ENCODE measurements around the gene LARP4. TPM values are rescaled to one million over a fixed set of nuclear protein-coding genes. Genes with fewer than 3 reads are reported as not detected.

The LARP4 gene
- total RNA-seq, 1 experiment from 2014 or later = 92.7 TPM

- no peak for TF ChIP-seq SIN3A (IDR thresholded peaks at IDR 0.05; ENCODE audit: borderline replicate concordance, insufficient read depth, low read depth, low read length)
- no peak for TF ChIP-seq REST (IDR thresholded peaks at IDR 0.05; ENCODE audit: insufficient read depth in 1 of 2, low read depth in 2 of 2, low read length in 1 of 2)
- no peak for TF ChIP-seq CTCF (IDR thresholded peaks at IDR 0.05)
- TF ChIP-seq TCF7L2 (IDR thresholded peaks at IDR 0.05; ENCODE audit: low read depth, low read length) = no peak
- TF ChIP-seq POLR2AphosphoS5 (IDR thresholded peaks at IDR 0.05; ENCODE audit: low read depth, low read length) = no peak
- Histone ChIP-seq H3K4me1 (ENCODE audit: control insufficient read depth, insufficient read depth, low read length) (peaks cover 6% of the 10 kb centered on the region; the same call in 1 of the 2 replicates), H3K36me3 (ENCODE audit: control insufficient read depth, insufficient read depth, low read length) (no peaks in the 10 kb centered on the region), H3K27ac (ENCODE audit: low read length) (no peak overlapping the region), H3K4me3 (ENCODE audit: low read depth in 2 of 2, low read length in 2 of 2) (no peak overlapping the region), H3K27me3 (ENCODE audit: control insufficient read depth, insufficient read depth, low read length) (no peaks in the 10 kb centered on the region), H3K9me3 (ENCODE audit: control insufficient read depth, insufficient read depth, low read depth, low read length) (no peaks in the 10 kb centered on the region)
- in situ Hi-C loops (cut with HindIII; ENCODE audit: low pct_unique_long_range_greater_than_20kb, low sequenced_read_pairs) (no loop called here), intact Hi-C loops (cut with micrococcal nuclease; ENCODE audit: unreplicated experiment) (no loop called here)
- ChIA-PET POLR2A (no interaction called here), CTCF (interaction anchor here (0.7 kb wide), 1 partner anchor 11 kb away, joined by 3 read pairs; no protein-coding TSS in a partner anchor)
- no peak for DNase-seq (ENCODE audit: low read depth, low spot score)
- BruUV-seq (replicated peaks) = no TSS peak
- no peak for ATAC-seq
Measured at GRCh38 chr12:50524621-50525020, 123.9 kb downstream of the LARP4 start.

- POLR2A ChIA-PET = interaction anchor here (0.8 kb wide), 1 partner anchor 216 kb away, joined by 6 read pairs; no protein-coding TSS in a partner anchor
Measured at GRCh38 chr12:50525422-50525821, 124.7 kb downstream of the LARP4 start.

GRCh38 chr12:50527359-50527726 lies 126.7 kb downstream of the LARP4 start:
- peaks cover 8% of the 10 kb centered on the region for H3K4me1 ChIP-seq (ENCODE audit: control insufficient read depth, insufficient read depth, low read length)
- H3K27ac ChIP-seq (ENCODE audit: low read length) = no peak overlapping the region
- in situ Hi-C loops (cut with HindIII; ENCODE audit: low pct_unique_long_range_greater_than_20kb, low sequenced_read_pairs) = no loop called here
- no peak for ATAC-seq
- H3K27me3 ChIP-seq (ENCODE audit: control insufficient read depth, insufficient read depth, low read length) = no peaks in the 10 kb centered on the region
- no peak for DNase-seq (ENCODE audit: low read depth, low spot score)
- ChIA-PET CTCF (no interaction called here), POLR2A (no interaction called here)
- TF ChIP-seq POLR2AphosphoS5 (IDR thresholded peaks at IDR 0.05; ENCODE audit: low read depth, low read length) = no peak
- TF ChIP-seq TCF7L2 (IDR thresholded peaks at IDR 0.05; ENCODE audit: low read depth, low read length) = no peak
- no peak for TF ChIP-seq CTCF (IDR thresholded peaks at IDR 0.05)
- TF ChIP-seq REST (IDR thresholded peaks at IDR 0.05; ENCODE audit: insufficient read depth in 1 of 2, low read depth in 2 of 2, low read length in 1 of 2) = no peak
- TF ChIP-seq SIN3A (IDR thresholded peaks at IDR 0.05; ENCODE audit: borderline replicate concordance, insufficient read depth, low read depth, low read length) = no peak
- BruUV-seq (replicated peaks) = no TSS peak
- no peaks in the 10 kb centered on the region for H3K9me3 ChIP-seq (ENCODE audit: control insufficient read depth, insufficient read depth, low read depth, low read length)
- intact Hi-C loops (cut with micrococcal nuclease; ENCODE audit: unreplicated experiment) = no loop called here
- no peak overlapping the region for H3K4me3 ChIP-seq (ENCODE audit: low read depth in 2 of 2, low read length in 2 of 2)
- H3K36me3 ChIP-seq (ENCODE audit: control insufficient read depth, insufficient read depth, low read length) = no peaks in the 10 kb centered on the region

More at GRCh38 chr12:50525422-50525821, 124.7 kb downstream of the LARP4 start:
- H3K36me3 ChIP-seq (ENCODE audit: control insufficient read depth, insufficient read depth, low read length) = no peaks in the 10 kb centered on the region
- CTCF ChIA-PET = interaction anchor here (0.8 kb wide), 1 partner anchor 122 kb away, joined by 3 read pairs; no protein-coding TSS in a partner anchor
- peaks cover 7% of the 10 kb centered on the region; the same call in 1 of the 2 replicates for H3K4me1 ChIP-seq (ENCODE audit: control insufficient read depth, insufficient read depth, low read length)
- ATAC-seq = no peak
- H3K27me3 ChIP-seq (ENCODE audit: control insufficient read depth, insufficient read depth, low read length) = no peaks in the 10 kb centered on the region
- DNase-seq (ENCODE audit: low read depth, low spot score) = no peak
- intact Hi-C loops (cut with micrococcal nuclease; ENCODE audit: unreplicated experiment) = no loop called here
- H3K27ac ChIP-seq (ENCODE audit: low read length) = no peak overlapping the region
- H3K4me3 ChIP-seq (ENCODE audit: low read depth in 2 of 2, low read length in 2 of 2) = no peak overlapping the region
- no TSS peak for BruUV-seq (replicated peaks)
- TF ChIP-seq SIN3A (IDR thresholded peaks at IDR 0.05; ENCODE audit: borderline replicate concordance, insufficient read depth, low read depth, low read length) = no peak
- no peak for TF ChIP-seq POLR2AphosphoS5 (IDR thresholded peaks at IDR 0.05; ENCODE audit: low read depth, low read length)
- in situ Hi-C loops (cut with HindIII; ENCODE audit: low pct_unique_long_range_greater_than_20kb, low sequenced_read_pairs) = no loop called here
- no peaks in the 10 kb centered on the region for H3K9me3 ChIP-seq (ENCODE audit: control insufficient read depth, insufficient read depth, low read depth, low read length)
